ENCODE data around the gene TSPAN15.
A peak's percentile ranks its signal among the peaks of the same experiment; 100 is the strongest.

TSPAN15 gene

DNA sequence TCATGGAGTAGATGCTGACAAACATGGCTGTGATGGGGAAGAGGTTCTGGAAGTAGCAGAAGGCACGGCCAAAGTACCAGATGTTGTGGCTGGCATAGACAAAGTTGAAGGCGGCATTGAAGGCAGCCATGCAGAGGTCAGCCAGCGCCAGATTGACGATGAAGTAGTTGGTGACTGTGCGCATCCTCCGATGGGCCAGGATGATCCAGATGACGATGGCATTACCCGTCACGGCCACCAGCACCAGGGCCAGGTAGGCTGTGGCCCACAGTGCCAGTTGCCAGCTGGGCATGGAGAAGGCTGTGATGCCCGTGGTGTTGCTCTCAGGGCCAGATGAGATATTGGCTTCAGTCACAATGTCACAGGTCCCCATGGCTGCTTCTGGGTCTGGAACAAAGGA is 35.3 kb upstream of the TSPAN15 start:
- no peaks in the 10 kb centered on the region for H3K36me3 ChIP-seq (ENCODE audit: control insufficient read depth in 2 of 2, insufficient read depth in 1 of 2, low read length in 2 of 2)
- CTCF ChIA-PET: interaction anchor here (0.6 to 1.0 kb wide), 2 partner anchors 12 to 29 kb away, joined by 3 read pairs; no protein-coding TSS in a partner anchor

DNA sequence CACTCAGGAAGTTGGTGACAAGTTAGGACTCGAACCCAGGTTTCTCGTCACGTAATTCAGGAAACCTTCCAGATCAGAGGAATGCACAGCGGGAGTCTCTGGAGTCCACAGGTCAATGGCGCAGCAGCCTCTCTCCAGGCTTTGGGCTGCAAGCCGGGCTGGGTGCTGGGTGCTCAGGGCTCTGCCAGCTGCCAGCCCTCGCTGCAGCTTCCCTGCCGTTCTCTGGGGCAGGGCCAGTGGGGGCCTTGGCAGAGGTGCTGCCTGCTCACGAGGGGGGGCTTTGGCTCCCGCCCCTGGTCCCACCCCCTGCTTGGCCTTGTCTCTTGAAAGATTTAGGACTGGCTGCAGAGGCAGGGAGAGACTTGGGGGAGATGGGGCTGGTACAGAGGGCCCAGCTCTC is 34.6 kb upstream of the TSPAN15 start, which contains the start of gene TACR2:
Gene TACR2 (minus strand): TSS at position 224 of the 400 bp plus-strand sequence. CDS start 595 bp downstream, outside the sequence.
- TF ChIP-seq, protein P1, sequence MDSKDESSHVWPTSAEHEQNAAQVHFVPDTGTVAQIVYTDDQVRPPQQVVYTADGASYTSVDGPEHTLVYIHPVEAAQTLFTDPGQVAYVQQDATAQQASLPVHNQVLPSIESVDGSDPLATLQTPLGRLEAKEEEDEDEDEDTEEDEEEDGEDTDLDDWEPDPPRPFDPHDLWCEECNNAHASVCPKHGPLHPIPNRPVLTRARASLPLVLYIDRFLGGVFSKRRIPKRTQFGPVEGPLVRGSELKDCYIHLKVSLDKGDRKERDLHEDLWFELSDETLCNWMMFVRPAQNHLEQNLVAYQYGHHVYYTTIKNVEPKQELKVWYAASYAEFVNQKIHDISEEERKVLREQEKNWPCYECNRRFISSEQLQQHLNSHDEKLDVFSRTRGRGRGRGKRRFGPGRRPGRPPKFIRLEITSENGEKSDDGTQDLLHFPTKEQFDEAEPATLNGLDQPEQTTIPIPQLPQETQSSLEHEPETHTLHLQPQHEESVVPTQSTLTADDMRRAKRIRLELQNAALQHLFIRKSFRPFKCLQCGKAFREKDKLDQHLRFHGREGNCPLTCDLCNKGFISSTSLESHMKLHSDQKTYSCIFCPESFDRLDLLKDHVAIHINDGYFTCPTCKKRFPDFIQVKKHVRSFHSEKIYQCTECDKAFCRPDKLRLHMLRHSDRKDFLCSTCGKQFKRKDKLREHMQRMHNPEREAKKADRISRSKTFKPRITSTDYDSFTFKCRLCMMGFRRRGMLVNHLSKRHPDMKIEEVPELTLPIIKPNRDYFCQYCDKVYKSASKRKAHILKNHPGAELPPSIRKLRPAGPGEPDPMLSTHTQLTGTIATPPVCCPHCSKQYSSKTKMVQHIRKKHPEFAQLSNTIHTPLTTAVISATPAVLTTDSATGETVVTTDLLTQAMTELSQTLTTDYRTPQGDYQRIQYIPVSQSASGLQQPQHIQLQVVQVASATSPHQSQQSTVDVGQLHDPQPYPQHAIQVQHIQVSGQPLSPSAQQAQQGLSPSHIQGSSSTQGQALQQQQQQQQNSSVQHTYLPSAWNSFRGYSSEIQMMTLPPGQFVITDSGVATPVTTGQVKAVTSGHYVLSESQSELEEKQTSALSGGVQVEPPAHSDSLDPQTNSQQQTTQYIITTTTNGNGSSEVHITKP (tag by site-specific recombination; IDR thresholded peaks at IDR 0.05): no peak
- TF ChIP-seq ZIC2 (tag by site-specific recombination; IDR thresholded peaks at IDR 0.05): peak; percentile 74
- POLR2A ChIA-PET: interaction anchor here (0.9 kb wide), 1 partner anchor 69 kb away, joined by 3 read pairs; no protein-coding TSS in a partner anchor
- Histone ChIP-seq H3K27ac (ENCODE audit: extremely low read depth, low read depth, low read length) (no peak within 1 kb of the TSS), H3K4me1 (ENCODE audit: control insufficient read depth, insufficient read depth, low read length) (no peaks in the 10 kb centered on the region), H3K9me3 (ENCODE audit: control insufficient read depth, insufficient read depth, low read depth, low read length) (no peaks in the 10 kb centered on the region), H3K4me3 (ENCODE audit: low read depth, low read length) (no peak within 1 kb of the TSS), H3K36me3 (ENCODE audit: control insufficient read depth in 2 of 2, insufficient read depth in 1 of 2, low read length in 2 of 2) (no peaks in the 10 kb centered on the region)
- CTCF ChIA-PET: interaction anchor here (0.5 to 2.0 kb wide), 4 partner anchors 8 to 406 kb away, joined by 3 to 7 read pairs (median 3); no protein-coding TSS in a partner anchor

More for the DNA sequence above, 35.3 kb upstream of the TSPAN15 start:
- POLR2A ChIA-PET: no interaction called here
- no peak overlapping the region for H3K4me3 ChIP-seq (ENCODE audit: low read depth, low read length)
- no peak for TF ChIP-seq MZF1 (tag by site-specific recombination; IDR thresholded peaks at IDR 0.05; ENCODE audit: borderline replicate concordance)
- TF ChIP-seq ZNF548 (tag by site-specific recombination; IDR thresholded peaks at IDR 0.05): no peak
- TF ChIP-seq ZNF791 (tag by site-specific recombination; IDR thresholded peaks at IDR 0.05): no peak
- TF ChIP-seq ZBTB7A (tag by site-specific recombination; IDR thresholded peaks at IDR 0.05; ENCODE audit: low read depth): no peak
- no peak for TF ChIP-seq ZFP37 (tag by site-specific recombination; IDR thresholded peaks at IDR 0.05)
- H3K4me1 ChIP-seq (ENCODE audit: control insufficient read depth, insufficient read depth, low read length): no peaks in the 10 kb centered on the region
- no peak overlapping the region for H3K27ac ChIP-seq (ENCODE audit: extremely low read depth, low read depth, low read length)
- no peaks in the 10 kb centered on the region for H3K9me3 ChIP-seq (ENCODE audit: control insufficient read depth, insufficient read depth, low read depth, low read length)

DNA sequence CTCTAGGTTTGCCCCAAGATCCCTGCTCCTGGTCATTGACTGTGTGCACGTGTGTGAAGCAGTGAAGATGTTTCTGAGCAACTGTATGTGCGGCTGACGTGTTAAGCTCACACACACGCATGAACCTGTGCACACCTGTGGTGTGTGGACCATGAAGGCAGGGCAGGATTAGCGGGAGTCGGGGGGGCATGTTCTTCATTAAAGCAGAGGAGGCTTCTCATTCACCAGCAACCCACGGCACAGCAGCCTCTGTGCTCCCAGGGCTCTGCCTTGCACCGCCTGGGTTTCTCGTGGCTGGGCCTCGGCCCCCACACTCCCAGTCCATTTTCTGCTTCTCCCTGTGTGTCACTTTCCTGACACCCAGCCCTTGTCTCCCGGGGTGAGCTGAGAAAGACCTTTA is 33.7 kb upstream of the TSPAN15 start:
- TF ChIP-seq ZNF600 (tag by site-specific recombination; IDR thresholded peaks at IDR 0.05): no peak
- TF ChIP-seq ZNF112 (tag by site-specific recombination; IDR thresholded peaks at IDR 0.05): no peak
- no peak for TF ChIP-seq ZNF394 (tag by site-specific recombination; IDR thresholded peaks at IDR 0.05; ENCODE audit: borderline replicate concordance)
- no peak for TF ChIP-seq BCL11A (tag by site-specific recombination; IDR thresholded peaks at IDR 0.05; ENCODE audit: low read depth)
- TF ChIP-seq ZNF76 (tag by site-specific recombination; IDR thresholded peaks at IDR 0.05; ENCODE audit: borderline replicate concordance, low read depth): no peak
- TF ChIP-seq, protein P2, sequence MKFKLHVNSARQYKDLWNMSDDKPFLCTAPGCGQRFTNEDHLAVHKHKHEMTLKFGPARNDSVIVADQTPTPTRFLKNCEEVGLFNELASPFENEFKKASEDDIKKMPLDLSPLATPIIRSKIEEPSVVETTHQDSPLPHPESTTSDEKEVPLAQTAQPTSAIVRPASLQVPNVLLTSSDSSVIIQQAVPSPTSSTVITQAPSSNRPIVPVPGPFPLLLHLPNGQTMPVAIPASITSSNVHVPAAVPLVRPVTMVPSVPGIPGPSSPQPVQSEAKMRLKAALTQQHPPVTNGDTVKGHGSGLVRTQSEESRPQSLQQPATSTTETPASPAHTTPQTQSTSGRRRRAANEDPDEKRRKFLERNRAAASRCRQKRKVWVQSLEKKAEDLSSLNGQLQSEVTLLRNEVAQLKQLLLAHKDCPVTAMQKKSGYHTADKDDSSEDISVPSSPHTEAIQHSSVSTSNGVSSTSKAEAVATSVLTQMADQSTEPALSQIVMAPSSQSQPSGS (tag by site-specific recombination; IDR thresholded peaks at IDR 0.05; ENCODE audit: low read depth): no peak
- TF ChIP-seq, protein P3, sequence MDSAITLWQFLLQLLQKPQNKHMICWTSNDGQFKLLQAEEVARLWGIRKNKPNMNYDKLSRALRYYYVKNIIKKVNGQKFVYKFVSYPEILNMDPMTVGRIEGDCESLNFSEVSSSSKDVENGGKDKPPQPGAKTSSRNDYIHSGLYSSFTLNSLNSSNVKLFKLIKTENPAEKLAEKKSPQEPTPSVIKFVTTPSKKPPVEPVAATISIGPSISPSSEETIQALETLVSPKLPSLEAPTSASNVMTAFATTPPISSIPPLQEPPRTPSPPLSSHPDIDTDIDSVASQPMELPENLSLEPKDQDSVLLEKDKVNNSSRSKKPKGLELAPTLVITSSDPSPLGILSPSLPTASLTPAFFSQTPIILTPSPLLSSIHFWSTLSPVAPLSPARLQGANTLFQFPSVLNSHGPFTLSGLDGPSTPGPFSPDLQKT (IDR thresholded peaks at IDR 0.05; ENCODE audit: borderline replicate concordance, low read depth, low read length): no peak
- no peak for TF ChIP-seq ZFHX2 (tag by site-specific recombination; conservative IDR thresholded peaks at IDR 0.05)
- TF ChIP-seq GLI4 (tag by site-specific recombination; IDR thresholded peaks at IDR 0.05): no peak
- POLR2A ChIA-PET: interaction anchor here (0.9 kb wide), 1 partner anchor 68 kb away, joined by 3 read pairs; no protein-coding TSS in a partner anchor
- Histone ChIP-seq H3K4me3 (ENCODE audit: low read depth, low read length) (no peak overlapping the region), H3K36me3 (ENCODE audit: control insufficient read depth in 2 of 2, insufficient read depth in 1 of 2, low read length in 2 of 2) (no peaks in the 10 kb centered on the region), H3K4me1 (ENCODE audit: control insufficient read depth, insufficient read depth, low read length) (no peaks in the 10 kb centered on the region), H3K27ac (ENCODE audit: extremely low read depth, low read depth, low read length) (no peak overlapping the region), H3K9me3 (ENCODE audit: control insufficient read depth, insufficient read depth, low read depth, low read length) (no peaks in the 10 kb centered on the region)
- CTCF ChIA-PET: interaction anchor here (0.5 to 2.0 kb wide), 2 partner anchors 9 to 407 kb away, joined by 3 to 7 read pairs; no protein-coding TSS in a partner anchor
